Measurements from ENCODE around the gene XRN2. TPM values are rescaled to one million over a fixed set of nuclear protein-coding genes. Genes with fewer than 3 reads are reported as not detected.
A peak's percentile ranks its signal among the peaks of the same experiment; 100 is the strongest.

The XRN2 gene
- total and polyA plus RNA-seq, 4 donors, result 24.3 to 48.3 (median 36.5) TPM

DNA sequence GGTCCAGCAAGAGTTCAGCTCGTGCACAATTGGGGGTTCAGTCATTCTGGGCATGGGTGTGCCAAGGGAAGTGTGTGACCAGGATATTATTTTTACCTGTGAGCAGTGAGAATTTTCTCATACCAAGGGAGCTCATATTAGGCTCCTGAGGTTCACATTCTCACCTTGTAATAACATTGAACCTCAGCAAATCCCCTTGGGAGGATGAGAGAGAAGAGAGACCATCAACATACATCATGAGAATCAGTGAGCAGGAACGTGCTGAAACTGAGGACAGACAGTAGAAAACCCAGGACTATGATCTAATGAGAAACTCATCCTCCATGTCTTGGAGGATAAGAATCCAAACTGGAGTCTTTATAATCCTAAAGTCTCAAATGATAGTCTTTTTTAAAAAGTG lies 33.4 kb upstream of the XRN2 start:
- no peak for ATAC-seq (ENCODE audit: low FRiP score)
- peaks cover 8% of the 10 kb centered on the region for H3K9me3 ChIP-seq (ENCODE audit: control insufficient read depth, low read length)
- no peaks in the 10 kb centered on the region for H3K27me3 ChIP-seq (ENCODE audit: control insufficient read depth in 1 of 2, insufficient read depth in 2 of 2, low read length in 1 of 2)
- no peak overlapping the region for H3K4me3 ChIP-seq (ENCODE audit: low read length in 2 of 2)
- no peaks in the 10 kb centered on the region for H3K4me1 ChIP-seq (ENCODE audit: control insufficient read depth in 1 of 2, insufficient read depth in 2 of 2, low read length in 2 of 2)
- no peak overlapping the region for H3K27ac ChIP-seq (ENCODE audit: low read depth in 1 of 2, low read length in 2 of 2)
- DNase-seq, result no peak
- WGBS, 2 donors, result 54 to 58% methylated on average over 2 of the region's 2 CpGs
- intact Hi-C loops (cut with DNase I), result no loop called here
- no peaks in the 10 kb centered on the region for H3K36me3 ChIP-seq (ENCODE audit: control insufficient read depth in 1 of 2, insufficient read depth in 2 of 2, low read length in 1 of 2)

DNA sequence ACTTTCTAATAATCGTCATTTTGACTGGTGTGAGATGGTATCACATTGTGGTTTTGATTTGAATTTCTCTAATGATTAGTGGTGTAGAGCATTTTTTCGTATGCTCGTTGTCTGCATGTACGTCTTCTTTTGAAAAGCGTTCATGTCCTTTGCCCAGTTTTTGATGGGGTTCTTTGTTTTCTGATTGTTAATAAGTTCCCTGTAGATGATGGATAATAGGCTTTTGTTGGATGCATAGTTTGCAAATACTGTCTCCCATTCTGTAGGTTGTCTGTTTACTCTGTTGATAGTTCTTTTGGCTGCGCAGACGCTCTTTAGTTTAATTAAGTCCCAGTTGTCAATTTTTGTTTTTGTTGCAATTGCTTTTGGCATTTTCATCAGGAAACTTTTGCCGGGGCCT lies 32.3 kb upstream of the XRN2 start:
- WGBS, 2 donors, result 83% methylated on average over 8 of the region's 8 CpGs
- ATAC-seq (ENCODE audit: low FRiP score) (no peak), DNase-seq (no peak)
- Histone ChIP-seq H3K27me3 (ENCODE audit: control insufficient read depth in 1 of 2, insufficient read depth in 2 of 2, low read length in 1 of 2) (no peaks in the 10 kb centered on the region), H3K4me3 (ENCODE audit: low read length in 2 of 2) (no peak overlapping the region), H3K27ac (ENCODE audit: low read depth in 1 of 2, low read length in 2 of 2) (no peak overlapping the region), H3K36me3 (ENCODE audit: control insufficient read depth in 1 of 2, insufficient read depth in 2 of 2, low read length in 1 of 2) (no peaks in the 10 kb centered on the region), H3K9me3 (ENCODE audit: control insufficient read depth, low read length) (peaks cover 8% of the 10 kb centered on the region), H3K4me1 (ENCODE audit: control insufficient read depth in 1 of 2, insufficient read depth in 2 of 2, low read length in 2 of 2) (no peaks in the 10 kb centered on the region)
- intact Hi-C loops (cut with DNase I), result no loop called here

DNA sequence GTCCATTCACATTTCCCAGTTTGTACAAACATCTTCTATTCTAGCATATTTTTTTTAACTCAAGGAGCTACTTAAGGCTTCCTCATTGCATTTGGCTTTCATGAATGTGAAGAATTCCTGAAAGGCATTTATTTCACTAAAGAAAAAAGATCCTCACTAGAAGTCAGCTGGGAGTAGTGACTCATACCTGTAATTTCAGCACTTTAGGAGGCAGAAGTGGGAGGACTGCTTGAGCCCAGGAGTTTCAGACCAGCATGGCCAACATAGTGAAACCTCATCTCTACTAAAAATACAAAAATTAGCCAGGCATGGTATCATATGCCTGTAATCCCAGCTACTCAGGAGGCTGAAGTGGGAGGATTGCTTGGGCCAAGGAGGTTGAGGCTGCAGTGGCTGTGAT lies 30.9 kb upstream of the XRN2 start:
- ATAC-seq (ENCODE audit: low FRiP score) (no peak), DNase-seq (no peak)
- intact Hi-C loops (cut with DNase I), result no loop called here

DNA sequence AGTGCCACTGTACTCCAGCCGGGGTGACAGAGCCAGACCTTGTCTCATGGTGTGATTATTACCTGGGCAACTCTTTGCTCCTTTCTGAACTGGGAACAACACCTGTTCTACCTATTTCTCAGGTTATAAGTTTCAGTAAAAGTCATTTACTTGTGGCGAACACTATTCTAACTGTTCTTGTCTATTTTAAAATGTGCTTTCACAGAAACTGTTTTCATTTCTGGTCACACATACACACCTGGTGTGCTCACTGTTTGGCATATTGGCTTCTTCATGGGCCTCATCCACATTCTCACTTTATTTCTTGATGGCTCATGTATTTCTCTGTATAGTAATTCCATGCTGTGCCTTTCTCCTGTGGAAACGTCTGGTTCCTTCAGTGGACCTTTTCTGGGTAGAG lies 30.5 kb upstream of the XRN2 start:
- intact Hi-C loops (cut with DNase I), result no loop called here
- no peaks in the 10 kb centered on the region for H3K36me3 ChIP-seq (ENCODE audit: control insufficient read depth in 1 of 2, insufficient read depth in 2 of 2, low read length in 1 of 2)
- H3K4me1 ChIP-seq (ENCODE audit: control insufficient read depth in 1 of 2, insufficient read depth in 2 of 2, low read length in 2 of 2), result no peaks in the 10 kb centered on the region
- DNase-seq (no peak), ATAC-seq (ENCODE audit: low FRiP score) (no peak)
- WGBS, 2 donors, result 77% methylated on average over 3 of the region's 3 CpGs
- H3K9me3 ChIP-seq (ENCODE audit: control insufficient read depth, low read length), result peaks cover 5% of the 10 kb centered on the region
- H3K27me3 ChIP-seq (ENCODE audit: control insufficient read depth in 1 of 2, insufficient read depth in 2 of 2, low read length in 1 of 2), result no peaks in the 10 kb centered on the region
- no peak overlapping the region for H3K4me3 ChIP-seq (ENCODE audit: low read length in 2 of 2)
- no peak overlapping the region for H3K27ac ChIP-seq (ENCODE audit: low read depth in 1 of 2, low read length in 2 of 2)

More for the DNA sequence above, 30.9 kb upstream of the XRN2 start:
- Histone ChIP-seq H3K4me3 (ENCODE audit: low read length in 2 of 2) (no peak overlapping the region), H3K27me3 (ENCODE audit: control insufficient read depth in 1 of 2, insufficient read depth in 2 of 2, low read length in 1 of 2) (no peaks in the 10 kb centered on the region), H3K27ac (ENCODE audit: low read depth in 1 of 2, low read length in 2 of 2) (no peak overlapping the region), H3K4me1 (ENCODE audit: control insufficient read depth in 1 of 2, insufficient read depth in 2 of 2, low read length in 2 of 2) (no peaks in the 10 kb centered on the region), H3K9me3 (ENCODE audit: control insufficient read depth, low read length) (peaks cover 5% of the 10 kb centered on the region), H3K36me3 (ENCODE audit: control insufficient read depth in 1 of 2, insufficient read depth in 2 of 2, low read length in 1 of 2) (no peaks in the 10 kb centered on the region)

- no peak for ATAC-seq (ENCODE audit: low FRiP score)
- Histone ChIP-seq H3K4me3 (ENCODE audit: low read length in 2 of 2) (no peak overlapping the region), H3K27me3 (ENCODE audit: control insufficient read depth in 1 of 2, insufficient read depth in 2 of 2, low read length in 1 of 2) (no peaks in the 10 kb centered on the region), H3K9me3 (ENCODE audit: control insufficient read depth, low read length) (peaks cover 5% of the 10 kb centered on the region), H3K27ac (ENCODE audit: low read depth in 1 of 2, low read length in 2 of 2) (no peak overlapping the region), H3K4me1 (ENCODE audit: control insufficient read depth in 1 of 2, insufficient read depth in 2 of 2, low read length in 2 of 2) (no peaks in the 10 kb centered on the region), H3K36me3 (ENCODE audit: control insufficient read depth in 1 of 2, insufficient read depth in 2 of 2, low read length in 1 of 2) (no peaks in the 10 kb centered on the region)
- no peak for DNase-seq
- 81 to 82% methylated on average over 8 of the region's 8 CpGs for WGBS, 2 donors
- intact Hi-C loops (cut with DNase I), result no loop called here
Observed at GRCh38 chr20:21273755-21274386, 29.3 kb upstream of the XRN2 start.

DNA sequence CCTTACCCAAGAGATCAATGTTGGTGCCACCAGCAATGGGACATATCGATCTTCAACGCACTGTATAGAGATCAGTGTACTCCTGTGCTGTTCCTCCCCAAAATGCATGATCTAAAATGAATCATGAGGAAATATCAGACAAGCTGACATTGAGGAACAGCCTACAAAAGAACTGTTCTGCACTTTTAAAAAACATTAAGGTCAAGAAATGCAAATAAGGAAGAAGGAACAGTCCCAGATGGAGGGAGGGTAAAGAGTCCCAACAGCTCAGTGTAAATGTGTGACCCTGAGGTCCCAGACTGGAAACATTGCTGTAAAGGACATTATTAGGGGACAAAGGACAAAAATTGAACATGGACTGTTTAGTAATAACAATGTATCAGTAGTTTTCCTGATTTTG lies 24.3 kb upstream of the XRN2 start:
- Histone ChIP-seq H3K4me3 (ENCODE audit: low read length in 2 of 2) (no peak overlapping the region), H3K27me3 (ENCODE audit: control insufficient read depth in 1 of 2, insufficient read depth in 2 of 2, low read length in 1 of 2) (no peaks in the 10 kb centered on the region), H3K9me3 (ENCODE audit: control insufficient read depth, low read length) (peaks cover 3% of the 10 kb centered on the region), H3K4me1 (ENCODE audit: control insufficient read depth in 1 of 2, insufficient read depth in 2 of 2, low read length in 2 of 2) (no peaks in the 10 kb centered on the region), H3K36me3 (ENCODE audit: control insufficient read depth in 1 of 2, insufficient read depth in 2 of 2, low read length in 1 of 2) (no peaks in the 10 kb centered on the region), H3K27ac (ENCODE audit: low read depth in 1 of 2, low read length in 2 of 2) (no peak overlapping the region)
- DNase-seq (no peak), ATAC-seq (ENCODE audit: low FRiP score) (no peak)
- intact Hi-C loops (cut with DNase I), result no loop called here
- whole genome bisulfite sequencing, 2 donors, result 95 to 98% methylated on average over 2 of the region's 2 CpGs

DNA sequence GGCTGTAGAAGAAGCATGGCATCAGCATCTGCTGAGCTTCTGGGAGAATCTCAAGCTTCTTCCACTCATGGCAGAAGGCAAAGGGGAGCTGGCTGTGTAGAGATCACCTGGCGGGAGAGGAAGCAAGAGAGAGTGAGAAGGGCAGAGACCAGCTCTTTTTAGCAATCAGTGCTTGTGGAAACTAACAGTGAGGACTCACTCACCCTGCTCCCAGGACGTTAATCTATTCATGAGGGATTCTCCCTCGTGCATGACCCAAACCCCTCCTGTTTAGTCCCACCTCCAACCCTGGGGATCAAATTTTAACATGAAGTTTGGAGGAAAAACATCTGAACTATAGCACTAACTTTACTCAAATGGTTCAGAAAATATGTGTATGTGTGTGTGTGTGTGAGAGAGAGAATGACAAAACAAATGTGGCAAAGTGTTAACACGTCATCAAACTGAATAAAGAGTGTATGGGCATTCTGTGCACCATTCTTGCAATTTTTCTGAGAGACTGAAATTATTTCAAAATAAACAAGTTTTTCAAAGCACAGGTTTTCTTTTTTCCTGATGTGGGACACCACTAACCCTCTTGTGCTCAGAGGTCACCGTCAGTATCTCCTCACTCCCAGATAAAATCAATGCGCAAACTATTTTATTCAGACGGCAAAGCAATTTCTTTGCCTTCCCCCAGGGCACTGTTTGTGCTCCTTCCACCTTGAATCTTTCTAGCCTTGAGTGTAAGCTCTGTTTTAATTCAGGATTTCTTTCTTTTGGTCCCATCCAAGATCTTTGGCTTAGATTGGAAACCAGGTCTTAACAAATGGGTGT lies 23.2 kb upstream of the XRN2 start:
- peaks cover 3% of the 10 kb centered on the region for H3K9me3 ChIP-seq (ENCODE audit: control insufficient read depth, low read length)
- ATAC-seq (ENCODE audit: low FRiP score) (no peak), DNase-seq (no peak)
- no peaks in the 10 kb centered on the region for H3K4me1 ChIP-seq (ENCODE audit: control insufficient read depth in 1 of 2, insufficient read depth in 2 of 2, low read length in 2 of 2)
- no peaks in the 10 kb centered on the region for H3K36me3 ChIP-seq (ENCODE audit: control insufficient read depth in 1 of 2, insufficient read depth in 2 of 2, low read length in 1 of 2)
- H3K27ac ChIP-seq (ENCODE audit: low read depth in 1 of 2, low read length in 2 of 2), result no peak overlapping the region
- WGBS, 2 donors, result 52 to 58% methylated on average over 7 of the region's 7 CpGs
- intact Hi-C loops (cut with DNase I), result no loop called here
- no peaks in the 10 kb centered on the region for H3K27me3 ChIP-seq (ENCODE audit: control insufficient read depth in 1 of 2, insufficient read depth in 2 of 2, low read length in 1 of 2)
- no peak overlapping the region for H3K4me3 ChIP-seq (ENCODE audit: low read length in 2 of 2)

DNA sequence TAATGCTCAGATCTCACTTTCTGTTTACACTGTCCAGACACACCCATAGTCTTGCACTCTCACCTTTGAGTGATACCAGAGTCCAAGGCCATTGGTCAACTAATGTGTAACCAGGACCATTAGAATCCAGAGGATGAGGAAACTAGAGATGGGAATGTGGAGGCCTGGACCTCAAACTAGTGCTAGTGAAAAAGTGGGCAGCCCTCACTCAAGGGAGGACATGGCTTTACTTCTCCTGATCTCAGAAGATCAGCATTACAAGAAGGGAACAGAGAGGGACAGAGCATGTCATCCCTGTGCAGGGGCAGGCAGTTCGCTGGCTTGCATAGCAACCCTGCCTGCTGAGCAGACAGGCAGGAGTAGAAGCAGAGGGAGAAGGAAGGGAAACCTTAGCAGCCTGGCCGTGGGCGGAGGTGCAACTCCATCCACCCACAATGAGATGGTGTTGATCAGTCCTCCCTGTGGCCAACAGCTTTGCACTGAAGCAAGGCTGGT lies 22.6 kb upstream of the XRN2 start:
- H3K27me3 ChIP-seq (ENCODE audit: control insufficient read depth in 1 of 2, insufficient read depth in 2 of 2, low read length in 1 of 2), result no peaks in the 10 kb centered on the region
- H3K4me3 ChIP-seq (ENCODE audit: low read length in 2 of 2), result no peak overlapping the region
- H3K9me3 ChIP-seq (ENCODE audit: control insufficient read depth, low read length), result peaks cover 3% of the 10 kb centered on the region
- no peaks in the 10 kb centered on the region for H3K36me3 ChIP-seq (ENCODE audit: control insufficient read depth in 1 of 2, insufficient read depth in 2 of 2, low read length in 1 of 2)
- H3K27ac ChIP-seq (ENCODE audit: low read depth in 1 of 2, low read length in 2 of 2), result no peak overlapping the region
- 67 to 69% methylated on average over 3 of the region's 3 CpGs for WGBS, 2 donors
- intact Hi-C loops (cut with DNase I), result no loop called here
- no peaks in the 10 kb centered on the region for H3K4me1 ChIP-seq (ENCODE audit: control insufficient read depth in 1 of 2, insufficient read depth in 2 of 2, low read length in 2 of 2)
- DNase-seq (no peak), ATAC-seq (ENCODE audit: low FRiP score) (peak; percentile 38)

DNA sequence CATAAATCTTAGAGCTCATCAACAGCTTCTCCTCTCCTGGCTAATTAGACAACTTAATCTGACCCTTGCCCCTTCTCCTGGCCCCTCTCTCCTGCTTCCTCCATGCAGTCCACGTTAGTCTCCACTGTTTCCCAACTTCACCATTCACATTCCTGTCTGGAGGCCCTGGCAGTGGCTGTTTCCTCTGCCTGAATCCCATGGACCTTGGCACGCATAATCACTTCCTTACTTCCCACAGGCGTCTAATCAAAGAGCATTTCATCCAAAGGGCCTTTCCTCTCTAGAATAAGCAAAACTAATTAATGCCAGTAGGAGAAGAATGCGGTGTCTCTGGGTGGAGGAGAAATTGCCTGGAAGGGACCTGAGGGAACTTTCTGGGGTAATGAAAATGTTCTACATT lies 16.4 kb upstream of the XRN2 start:
- H3K4me3 ChIP-seq (ENCODE audit: low read length in 2 of 2), result no peak overlapping the region
- no peaks in the 10 kb centered on the region for H3K27me3 ChIP-seq (ENCODE audit: control insufficient read depth in 1 of 2, insufficient read depth in 2 of 2, low read length in 1 of 2)
- H3K4me1 ChIP-seq (ENCODE audit: control insufficient read depth in 1 of 2, insufficient read depth in 2 of 2, low read length in 2 of 2), result no peaks in the 10 kb centered on the region
- H3K36me3 ChIP-seq (ENCODE audit: control insufficient read depth in 1 of 2, insufficient read depth in 2 of 2, low read length in 1 of 2), result no peaks in the 10 kb centered on the region
- WGBS, 2 donors, result 40 to 52% methylated on average over 4 of the region's 4 CpGs
- ATAC-seq (ENCODE audit: low FRiP score) (no peak), DNase-seq (no peak)
- H3K9me3 ChIP-seq (ENCODE audit: control insufficient read depth, low read length), result peaks cover 5% of the 10 kb centered on the region
- no peak overlapping the region for H3K27ac ChIP-seq (ENCODE audit: low read depth in 1 of 2, low read length in 2 of 2)
- intact Hi-C loops (cut with DNase I), result no loop called here
